GM18519 (cell line): Measurements from ENCODE around the gene NINJ2.

Source experiments
- ATAC-seq: cut with Tn5 transposase; IDR thresholded peaks from one replicate; pipeline ENCODE4 v1.9.1; 2021; ENCODE audit warnings: mild to moderate bottlenecking, moderate library complexity; ENCODE audit not compliant: unreplicated experiment, low FRiP score

Gene NINJ2

GRCh38 chr12:573232-573631 is 90.0 kb downstream of the NINJ2 start:
- ATAC-seq = no peak

GRCh38 chr12:572532-572899 is 90.7 kb downstream of the NINJ2 start:
- ATAC-seq = no peak

- ATAC-seq = no peak
Measured at GRCh38 chr12:571795-572531, 91.3 kb downstream of the NINJ2 start.

GRCh38 chr12:570921-571794 is 92.1 kb downstream of the NINJ2 start:
- ATAC-seq = no peak

- ATAC-seq = no peak
Measured at GRCh38 chr12:570435-570920, 92.8 kb downstream of the NINJ2 start.

DNA sequence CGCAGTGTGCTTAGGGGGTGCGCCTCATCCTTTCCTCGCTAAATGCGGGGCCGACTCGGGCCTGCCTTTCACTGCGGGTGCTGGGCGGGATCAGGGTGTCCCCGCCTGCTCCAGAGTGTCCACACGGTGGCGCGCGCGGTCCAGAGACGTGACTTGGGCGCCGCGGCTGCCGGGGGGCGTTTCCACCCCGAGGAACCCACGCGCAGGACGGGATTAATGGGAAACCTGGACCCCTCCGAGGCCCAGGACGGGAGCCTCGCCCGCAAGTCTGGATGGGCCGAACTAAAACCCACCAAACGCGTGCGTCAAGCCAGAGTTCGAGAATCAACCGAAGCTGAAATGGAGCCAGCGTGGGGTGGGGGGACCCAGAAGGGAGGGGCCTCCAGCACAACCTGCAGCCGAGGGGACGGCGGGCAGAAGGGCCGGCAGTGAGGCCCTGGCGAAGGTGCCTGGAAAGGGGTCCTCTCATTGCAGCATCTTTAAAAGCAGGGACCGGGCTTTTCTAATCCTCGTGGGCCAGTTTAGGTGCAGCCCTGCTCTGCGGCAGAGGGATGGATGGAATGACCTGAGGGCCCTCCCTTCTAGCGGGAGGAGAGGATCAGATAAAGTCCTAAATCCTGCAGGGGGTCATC is 93.3 kb downstream of the NINJ2 start:
- ATAC-seq = no peak

DNA sequence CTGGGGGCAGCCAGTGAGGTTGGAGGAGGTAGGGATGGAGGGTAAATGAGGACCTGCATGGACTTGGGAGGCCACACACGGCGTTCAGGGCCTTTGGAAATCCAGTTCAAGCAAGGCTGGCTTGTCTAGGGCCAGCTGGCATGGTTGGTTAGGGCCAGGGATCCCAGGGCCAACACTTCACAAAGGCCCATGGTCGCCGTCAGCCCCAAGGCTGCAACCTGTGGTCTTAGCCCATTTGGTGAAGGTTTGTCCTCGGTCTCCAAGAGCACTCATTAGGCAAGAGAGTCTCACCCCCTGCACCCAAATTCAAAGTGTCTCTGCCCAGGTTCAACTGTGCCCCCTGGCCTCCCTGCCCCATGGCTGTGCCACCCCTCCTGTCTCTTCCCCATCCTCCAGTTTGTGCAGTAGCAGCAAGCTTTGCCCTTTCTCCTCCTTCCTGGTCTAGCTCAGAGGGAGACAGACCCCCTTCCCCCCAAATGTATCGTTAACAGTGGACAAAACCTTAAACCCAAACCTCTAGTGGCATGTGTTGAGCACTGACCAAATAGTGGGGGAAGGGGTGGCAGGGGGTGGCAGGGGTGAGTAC is 94.1 kb downstream of the NINJ2 start:
- ATAC-seq = no peak

- ATAC-seq = no peak
Measured at GRCh38 chr12:568486-568885, 94.8 kb downstream of the NINJ2 start.

DNA sequence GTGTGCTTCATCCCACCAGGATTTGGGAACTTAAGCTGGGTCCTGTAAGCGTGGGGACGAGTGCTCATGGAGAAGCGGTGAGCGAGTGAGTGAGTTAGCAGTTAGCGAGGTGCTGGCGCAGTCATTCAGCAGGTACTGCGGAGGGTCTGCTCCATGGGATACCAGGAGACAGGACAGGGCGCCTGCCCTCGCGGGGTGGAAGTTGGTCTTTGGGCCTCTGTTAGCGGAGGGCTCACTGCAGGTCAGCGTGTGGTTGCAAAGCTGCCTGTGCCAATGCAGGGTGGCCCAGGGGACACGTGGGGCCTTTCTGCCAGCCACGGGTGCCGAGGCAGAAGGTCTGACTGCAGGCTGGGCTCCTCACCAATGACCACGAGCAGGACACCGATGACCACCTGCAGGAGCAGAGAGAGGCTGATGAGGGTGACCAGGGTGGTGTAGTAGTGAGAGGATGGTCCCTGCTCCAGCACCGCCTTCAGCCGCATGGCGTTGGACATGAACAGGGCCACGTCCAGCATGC is 97.6 kb downstream of the NINJ2 start:
- no peak for ATAC-seq

DNA sequence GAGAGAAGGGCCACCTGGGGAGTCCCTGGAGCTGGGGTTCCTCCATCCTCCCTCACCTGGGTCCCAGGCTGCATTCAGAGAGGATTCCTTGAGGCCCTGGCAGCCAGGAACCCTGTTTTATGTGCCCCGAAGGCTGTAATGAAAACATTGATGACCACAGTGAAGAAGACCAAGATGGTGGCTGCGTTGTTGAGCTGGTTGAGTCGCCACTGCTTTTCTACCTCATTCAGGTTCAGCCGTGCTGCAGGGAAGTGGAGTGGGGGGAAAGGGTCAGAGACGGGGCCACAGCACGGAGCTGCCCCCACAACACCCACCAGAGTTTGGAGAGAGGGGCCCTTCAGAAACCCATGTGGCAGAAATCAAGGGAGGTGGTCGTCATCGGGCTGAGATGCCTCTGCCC is 98.1 kb downstream of the NINJ2 start:
- ATAC-seq = no peak

DNA sequence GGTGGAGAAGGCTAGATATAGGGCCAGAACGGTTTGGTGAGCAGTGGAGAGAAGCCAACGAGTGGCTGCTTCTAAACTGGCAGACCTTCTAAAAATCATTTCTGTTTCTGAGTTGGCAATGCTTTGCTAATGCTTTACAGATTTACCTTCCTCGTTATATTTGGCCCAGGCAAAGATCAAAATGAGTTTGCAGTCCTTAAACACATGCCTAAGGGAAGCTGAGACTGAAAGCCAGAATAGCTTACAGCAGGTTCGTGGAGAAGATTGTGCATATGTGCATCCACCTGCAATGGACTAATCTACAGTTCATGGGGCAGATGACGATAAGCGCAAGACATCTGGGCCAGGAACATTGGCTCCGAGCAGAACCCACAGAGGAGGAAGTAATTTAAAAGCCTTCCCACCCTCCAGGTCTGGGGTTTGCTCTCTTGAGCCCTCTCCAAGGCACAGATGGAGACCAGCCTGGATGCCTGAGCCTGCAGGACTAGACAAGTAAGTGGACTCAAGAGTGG is 99.4 kb downstream of the NINJ2 start:
- no peak for ATAC-seq

- ATAC-seq = no peak
Measured at GRCh38 chr12:563250-563781, 99.9 kb downstream of the NINJ2 start.

GRCh38 chr12:562634-563033 is 100.6 kb downstream of the NINJ2 start:
- ATAC-seq = no peak

GRCh38 chr12:561908-562593 is 101.2 kb downstream of the NINJ2 start:
- no peak for ATAC-seq

DNA sequence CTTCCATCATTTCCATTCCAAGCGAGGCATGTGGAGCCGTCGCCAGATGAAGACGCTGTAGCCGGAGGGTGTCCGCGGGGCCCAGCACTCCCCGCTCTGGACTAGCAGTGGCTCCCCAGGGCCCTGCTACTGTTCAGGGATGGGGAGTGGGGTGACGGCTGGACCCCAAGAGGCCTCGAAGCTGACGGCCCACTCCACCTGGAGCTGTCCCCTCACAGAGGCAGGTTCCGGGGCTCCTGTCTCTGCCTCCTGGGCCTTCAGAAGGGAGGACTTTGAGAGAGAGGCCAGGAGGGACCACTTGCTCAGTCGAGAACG is 101.9 kb downstream of the NINJ2 start:
- ATAC-seq = no peak

DNA sequence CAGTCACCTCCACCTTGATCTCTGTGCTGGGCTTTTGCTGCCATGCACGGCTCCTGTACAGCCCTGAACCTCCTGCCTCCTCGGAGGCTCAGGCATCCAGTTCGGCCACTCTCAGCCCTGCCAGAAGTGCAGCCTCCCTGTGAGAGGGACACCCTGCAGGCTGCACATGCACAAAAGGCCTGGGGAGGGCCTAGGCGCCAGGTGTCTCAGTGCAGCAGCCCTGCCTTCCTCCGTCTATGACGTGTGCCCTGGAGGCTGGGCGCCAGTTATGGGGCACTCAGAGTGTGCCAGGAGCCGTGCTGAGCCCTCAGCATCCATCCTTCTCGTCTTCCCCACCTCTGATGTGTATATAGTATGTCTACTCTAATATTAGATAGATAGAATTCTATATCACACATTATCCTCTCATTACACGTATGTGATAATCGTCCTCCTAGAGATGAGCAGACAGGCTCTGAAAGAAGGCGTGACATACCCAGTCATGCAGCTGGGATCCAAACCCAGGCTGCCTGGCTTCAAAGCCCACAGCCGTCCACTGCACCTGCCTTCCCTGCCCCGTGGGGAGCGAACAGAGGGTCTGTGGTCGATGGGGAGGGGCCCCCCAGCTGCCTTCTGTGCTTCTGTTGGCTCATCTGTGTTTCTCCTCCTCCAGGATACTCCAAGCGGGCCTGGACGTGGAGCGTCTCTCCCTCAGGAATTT is 102.4 kb downstream of the NINJ2 start:
- ATAC-seq = no peak

DNA sequence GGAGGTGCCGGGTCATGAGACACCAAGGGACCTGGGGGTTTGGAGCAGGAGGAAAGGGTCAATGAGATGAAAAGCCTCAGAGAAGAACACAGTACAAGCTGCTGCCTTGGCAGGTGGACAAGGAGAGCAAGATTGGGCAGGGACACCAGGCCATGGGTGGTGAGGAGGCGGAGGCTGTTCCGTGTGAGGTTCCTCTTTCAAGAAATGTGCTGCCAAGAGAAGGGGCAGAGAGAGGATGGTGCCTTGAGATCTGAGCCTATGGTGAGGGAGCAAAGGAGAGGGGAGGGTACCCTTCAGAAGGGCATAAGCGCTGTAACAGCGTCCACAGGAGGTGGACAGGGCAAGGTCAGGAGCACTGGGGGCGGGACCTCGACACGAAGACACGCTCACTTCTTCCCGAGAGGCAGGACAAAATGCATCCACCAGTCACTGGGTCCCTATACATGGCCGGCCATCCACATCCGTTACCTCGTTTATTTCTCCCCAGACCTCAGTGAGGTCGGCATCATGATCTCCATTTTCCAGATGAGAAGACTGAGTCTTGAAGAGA is 103.3 kb downstream of the NINJ2 start:
- ATAC-seq = no peak

- ATAC-seq = no peak
Measured at GRCh38 chr12:559208-559905, 103.9 kb downstream of the NINJ2 start.
